WI38 (cell line): ENCODE data around the gene MN1.

ENCODE experiments used
- H3K4me3 ChIP-seq: 2 replicates; pipeline ENCODE4 v1.5.1; 2011; ENCODE audit warnings: low read depth, mild to moderate bottlenecking, control low read depth, low read length
- TF ChIP-seq, protein P1 (sequence below): IDR thresholded peaks from 2 replicates; pipeline ENCODE4 v1.5.1; 2012; ENCODE audit warnings: low read depth, mild to moderate bottlenecking, control low read depth, low read length

The MN1 gene

DNA sequence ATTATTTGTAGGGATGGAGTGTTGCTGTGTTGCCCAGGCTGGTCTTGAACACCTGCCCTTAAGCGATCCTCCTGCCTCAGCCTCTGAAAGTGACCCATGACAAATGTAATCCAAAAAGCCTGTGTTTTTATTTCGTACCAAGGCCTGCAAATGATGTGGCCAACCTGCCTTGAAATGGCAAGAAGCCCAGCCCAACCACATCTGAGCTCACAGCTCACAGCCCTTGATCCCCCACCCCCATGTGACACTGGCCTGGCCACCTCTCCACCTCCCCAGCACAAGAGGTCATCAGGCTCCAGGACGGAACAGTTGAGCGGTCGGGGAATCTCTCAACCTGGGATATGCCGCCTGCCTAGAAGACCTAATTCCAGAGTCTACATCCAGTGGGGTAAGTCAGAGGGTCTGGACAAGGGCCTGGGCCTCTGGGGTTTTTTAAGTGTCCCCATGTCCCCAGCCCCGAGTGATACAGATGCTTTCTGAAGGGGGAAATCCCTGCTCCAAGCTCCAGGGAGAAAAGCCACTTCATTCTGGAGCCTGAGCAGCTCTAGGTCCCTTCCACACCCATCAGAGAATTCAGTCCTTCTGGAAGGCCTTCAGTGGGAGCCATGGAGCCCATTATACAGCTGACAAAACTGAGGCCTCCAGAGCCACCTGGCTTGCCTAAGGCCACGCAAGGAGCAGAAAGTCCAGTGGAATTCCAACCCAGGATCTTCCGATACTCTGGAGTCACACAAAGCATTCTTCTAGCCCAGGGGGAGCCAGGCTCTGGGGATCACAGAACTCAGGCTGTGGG lies 70.7 kb downstream of the MN1 start:
- no peak overlapping the region for H3K4me3 ChIP-seq
- TF ChIP-seq, protein P1, sequence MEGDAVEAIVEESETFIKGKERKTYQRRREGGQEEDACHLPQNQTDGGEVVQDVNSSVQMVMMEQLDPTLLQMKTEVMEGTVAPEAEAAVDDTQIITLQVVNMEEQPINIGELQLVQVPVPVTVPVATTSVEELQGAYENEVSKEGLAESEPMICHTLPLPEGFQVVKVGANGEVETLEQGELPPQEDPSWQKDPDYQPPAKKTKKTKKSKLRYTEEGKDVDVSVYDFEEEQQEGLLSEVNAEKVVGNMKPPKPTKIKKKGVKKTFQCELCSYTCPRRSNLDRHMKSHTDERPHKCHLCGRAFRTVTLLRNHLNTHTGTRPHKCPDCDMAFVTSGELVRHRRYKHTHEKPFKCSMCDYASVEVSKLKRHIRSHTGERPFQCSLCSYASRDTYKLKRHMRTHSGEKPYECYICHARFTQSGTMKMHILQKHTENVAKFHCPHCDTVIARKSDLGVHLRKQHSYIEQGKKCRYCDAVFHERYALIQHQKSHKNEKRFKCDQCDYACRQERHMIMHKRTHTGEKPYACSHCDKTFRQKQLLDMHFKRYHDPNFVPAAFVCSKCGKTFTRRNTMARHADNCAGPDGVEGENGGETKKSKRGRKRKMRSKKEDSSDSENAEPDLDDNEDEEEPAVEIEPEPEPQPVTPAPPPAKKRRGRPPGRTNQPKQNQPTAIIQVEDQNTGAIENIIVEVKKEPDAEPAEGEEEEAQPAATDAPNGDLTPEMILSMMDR: no peak

DNA sequence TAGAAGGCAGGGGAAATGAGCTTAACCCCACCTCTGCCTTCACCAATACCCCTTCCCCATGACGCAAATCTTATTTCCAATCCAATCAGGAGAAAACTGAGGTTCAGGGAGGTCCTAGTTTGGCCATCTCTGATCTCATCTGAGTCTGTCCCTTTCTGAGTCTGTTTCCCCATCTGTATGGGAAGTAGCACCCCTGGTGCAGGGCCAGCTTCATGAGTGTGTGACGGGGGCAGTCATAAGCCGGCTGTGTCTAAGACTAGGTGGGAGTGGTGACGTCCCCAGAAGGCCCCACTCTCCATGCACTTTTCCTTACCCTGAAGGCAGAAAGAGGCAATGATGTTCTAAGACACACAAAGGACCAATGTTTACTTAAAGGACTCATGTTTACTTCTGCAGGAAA lies 72.3 kb downstream of the MN1 start:
- TF ChIP-seq, protein P1: no peak
- no peak overlapping the region for H3K4me3 ChIP-seq

DNA sequence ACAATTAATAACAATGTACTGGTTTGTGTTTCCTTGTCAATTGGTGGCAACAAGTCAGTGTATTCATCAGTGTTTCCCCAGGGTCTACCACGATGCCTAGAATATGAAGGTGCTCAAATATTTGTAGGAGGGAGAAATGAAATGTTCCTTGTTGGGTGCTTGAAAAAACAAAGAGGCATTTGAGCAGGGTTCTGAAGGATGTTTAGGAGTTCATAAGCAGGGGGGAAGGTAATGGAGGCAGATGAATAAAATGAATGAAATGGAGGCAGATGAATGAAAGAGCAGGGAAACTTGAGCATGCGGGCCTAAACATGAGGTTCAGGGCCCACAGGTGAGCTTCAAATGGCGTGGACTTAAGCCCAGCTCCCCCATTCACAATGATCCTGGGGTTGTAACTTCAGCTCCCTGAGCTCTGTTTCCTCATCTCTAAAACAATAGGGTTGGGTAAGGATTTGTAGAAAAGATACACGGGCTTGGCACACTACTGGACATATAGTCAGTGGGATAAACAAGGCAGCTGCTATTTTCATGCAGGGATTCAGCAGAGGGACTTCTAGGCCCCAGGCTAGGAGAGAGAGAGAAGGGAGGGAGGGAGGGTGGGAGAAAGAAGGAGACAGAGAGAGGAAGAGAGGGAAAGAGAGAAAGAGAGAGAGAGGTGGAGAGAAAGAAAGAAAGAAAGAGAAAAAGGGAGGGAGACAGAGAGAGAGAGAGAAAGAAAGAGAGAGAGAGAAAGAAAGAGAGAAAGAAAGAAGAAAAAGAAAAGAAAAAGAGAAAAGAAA lies 73.7 kb downstream of the MN1 start:
- H3K4me3 ChIP-seq: no peak overlapping the region
- TF ChIP-seq, protein P1: no peak

DNA sequence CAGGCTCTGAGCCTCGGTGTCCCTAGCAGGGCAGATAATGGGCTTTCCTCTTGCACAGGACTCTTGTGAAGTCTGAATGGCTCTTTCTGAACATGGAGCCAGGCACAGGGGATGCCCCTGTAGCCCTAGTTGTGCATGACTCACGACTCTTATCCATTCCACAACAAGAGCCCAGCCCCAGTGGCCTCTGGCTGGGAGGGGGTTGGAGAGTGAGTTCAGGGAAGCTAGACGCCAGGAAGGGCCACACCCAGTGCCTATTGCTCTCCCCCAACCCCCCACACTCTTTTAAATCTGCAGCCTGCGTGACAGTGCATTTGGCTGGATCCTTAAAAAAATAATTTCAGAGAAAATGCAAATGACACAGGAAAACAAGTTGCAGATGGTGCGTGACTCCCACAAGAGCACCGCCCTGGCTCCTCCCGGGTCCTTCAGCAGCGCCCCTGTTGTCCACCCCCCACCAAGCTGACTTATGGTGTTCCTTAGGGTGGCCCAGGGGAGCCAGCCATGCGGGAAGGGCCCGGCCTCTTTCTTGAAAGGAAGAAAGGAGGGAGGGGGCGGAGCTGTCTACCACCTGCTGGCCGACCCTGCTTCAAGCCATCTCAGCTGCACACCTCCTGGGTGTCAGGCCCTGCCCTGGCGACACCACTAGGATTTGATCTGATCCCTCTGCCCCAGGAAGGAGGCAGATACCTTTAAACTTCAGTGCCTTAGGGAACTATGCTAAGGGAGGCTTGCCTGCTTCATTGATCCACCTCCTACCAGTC lies 74.7 kb downstream of the MN1 start:
- TF ChIP-seq, protein P1: no peak
- H3K4me3 ChIP-seq: no peak overlapping the region

DNA sequence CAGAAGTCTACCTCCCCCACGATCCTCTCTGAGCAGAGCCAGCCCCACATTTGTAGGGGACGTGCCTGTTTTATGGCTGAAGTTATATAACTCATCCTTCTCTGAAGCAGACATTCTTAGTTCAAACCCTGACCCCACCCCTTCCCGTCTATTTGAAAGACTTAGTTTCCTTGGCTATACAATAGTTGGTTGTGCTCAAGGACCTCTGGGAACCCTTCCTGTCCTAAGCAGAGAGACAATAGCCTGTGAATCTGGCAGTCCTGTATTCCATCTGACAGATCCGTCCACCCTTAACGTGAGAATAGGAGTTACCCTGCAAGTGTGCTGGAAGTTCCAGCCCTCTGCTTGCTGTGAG lies 75.2 kb downstream of the MN1 start:
- H3K4me3 ChIP-seq: no peak overlapping the region
- TF ChIP-seq, protein P1: no peak

DNA sequence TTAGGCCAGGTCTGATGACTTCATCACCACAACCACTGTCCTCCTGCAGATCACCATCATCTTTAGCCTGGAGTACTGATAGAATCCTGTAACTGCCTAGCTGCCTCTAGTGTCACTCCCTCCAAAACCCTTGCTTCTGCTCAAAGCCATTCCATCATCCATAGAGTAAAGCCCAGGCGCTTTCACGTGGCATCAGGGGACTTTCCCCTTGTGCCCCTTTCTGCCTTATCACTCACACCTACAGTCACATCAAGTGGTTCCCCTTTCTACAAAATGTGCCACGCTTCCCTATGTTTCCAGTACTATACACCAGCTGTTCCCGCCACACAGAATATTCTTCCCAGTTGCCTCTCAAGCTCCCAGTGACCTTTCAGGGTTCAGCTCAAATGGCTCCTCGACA lies 75.9 kb downstream of the MN1 start:
- TF ChIP-seq, protein P1: no peak

More for the DNA sequence above, 75.9 kb downstream of the MN1 start:
- no peak overlapping the region for H3K4me3 ChIP-seq
